ENCODE results near the gene CAMK1D. TPM values are rescaled to one million over a fixed set of nuclear protein-coding genes. Genes with fewer than 3 reads are reported as not detected.

CAMK1D gene
- polyA plus RNA-seq, 1 of the 3 experiments (the other 2 are of a cell fraction) = 4.1 TPM

DNA sequence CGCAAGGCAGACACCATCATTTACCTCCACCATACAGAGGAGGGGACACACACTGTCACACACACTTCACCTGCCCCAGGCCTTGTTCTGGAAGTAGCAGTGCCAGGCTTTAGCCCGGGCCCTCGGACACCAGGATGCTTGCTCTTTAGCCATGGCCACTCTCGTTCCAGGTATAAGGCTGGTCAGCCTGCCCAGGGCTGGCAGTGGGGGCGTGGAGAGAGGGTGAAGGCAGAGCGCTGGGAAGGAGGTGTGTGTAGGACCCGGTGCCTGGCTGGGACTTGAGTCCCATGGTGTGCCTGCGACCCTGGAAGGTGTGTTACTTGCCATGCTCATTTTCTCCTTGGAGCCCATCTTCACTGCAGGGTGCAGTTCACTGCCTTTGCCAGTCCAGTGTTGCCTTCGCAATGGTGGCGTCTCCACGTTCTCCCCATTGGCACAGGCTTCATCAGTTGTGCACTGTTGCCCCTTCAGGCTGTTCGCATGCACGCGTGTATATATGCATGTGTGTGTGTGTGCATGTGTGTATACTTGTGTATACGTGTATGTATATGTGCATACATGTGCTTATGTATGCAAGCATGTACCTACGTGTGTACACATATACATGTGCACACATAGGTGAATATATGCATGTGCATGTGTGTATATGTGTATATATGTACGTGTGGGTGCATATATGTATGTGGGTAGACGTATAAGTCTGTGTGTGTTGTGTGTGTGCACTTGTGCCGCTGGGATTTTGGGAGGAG, 153.4 kb downstream of the CAMK1D start:
- no peaks in the 10 kb centered on the region for H4K20me1 ChIP-seq (ENCODE audit: insufficient read depth)
- no peak for TF ChIP-seq YY1 (IDR thresholded peaks at IDR 0.05; ENCODE audit: low read depth)
- TF ChIP-seq, protein P1, sequence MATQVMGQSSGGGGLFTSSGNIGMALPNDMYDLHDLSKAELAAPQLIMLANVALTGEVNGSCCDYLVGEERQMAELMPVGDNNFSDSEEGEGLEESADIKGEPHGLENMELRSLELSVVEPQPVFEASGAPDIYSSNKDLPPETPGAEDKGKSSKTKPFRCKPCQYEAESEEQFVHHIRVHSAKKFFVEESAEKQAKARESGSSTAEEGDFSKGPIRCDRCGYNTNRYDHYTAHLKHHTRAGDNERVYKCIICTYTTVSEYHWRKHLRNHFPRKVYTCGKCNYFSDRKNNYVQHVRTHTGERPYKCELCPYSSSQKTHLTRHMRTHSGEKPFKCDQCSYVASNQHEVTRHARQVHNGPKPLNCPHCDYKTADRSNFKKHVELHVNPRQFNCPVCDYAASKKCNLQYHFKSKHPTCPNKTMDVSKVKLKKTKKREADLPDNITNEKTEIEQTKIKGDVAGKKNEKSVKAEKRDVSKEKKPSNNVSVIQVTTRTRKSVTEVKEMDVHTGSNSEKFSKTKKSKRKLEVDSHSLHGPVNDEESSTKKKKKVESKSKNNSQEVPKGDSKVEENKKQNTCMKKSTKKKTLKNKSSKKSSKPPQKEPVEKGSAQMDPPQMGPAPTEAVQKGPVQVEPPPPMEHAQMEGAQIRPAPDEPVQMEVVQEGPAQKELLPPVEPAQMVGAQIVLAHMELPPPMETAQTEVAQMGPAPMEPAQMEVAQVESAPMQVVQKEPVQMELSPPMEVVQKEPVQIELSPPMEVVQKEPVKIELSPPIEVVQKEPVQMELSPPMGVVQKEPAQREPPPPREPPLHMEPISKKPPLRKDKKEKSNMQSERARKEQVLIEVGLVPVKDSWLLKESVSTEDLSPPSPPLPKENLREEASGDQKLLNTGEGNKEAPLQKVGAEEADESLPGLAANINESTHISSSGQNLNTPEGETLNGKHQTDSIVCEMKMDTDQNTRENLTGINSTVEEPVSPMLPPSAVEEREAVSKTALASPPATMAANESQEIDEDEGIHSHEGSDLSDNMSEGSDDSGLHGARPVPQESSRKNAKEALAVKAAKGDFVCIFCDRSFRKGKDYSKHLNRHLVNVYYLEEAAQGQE (IDR thresholded peaks at IDR 0.05; ENCODE audit: low read depth, low read length) = no peak
- TF ChIP-seq ZBTB33 (IDR thresholded peaks at IDR 0.05; ENCODE audit: borderline replicate concordance, low read depth) = no peak
- TF ChIP-seq GATA2 (CRISPR knock-in tag; IDR thresholded peaks at IDR 0.05) = no peak
- no peak for TF ChIP-seq MEF2A (IDR thresholded peaks at IDR 0.05; ENCODE audit: borderline replicate concordance, low read depth)
- TF ChIP-seq SIN3A (IDR thresholded peaks at IDR 0.05; ENCODE audit: borderline replicate concordance, low read depth, low read length) = no peak
- no peak for TF ChIP-seq FOXJ3 (CRISPR knock-in tag; IDR thresholded peaks at IDR 0.05)
- no peak for TF ChIP-seq CHD2 (IDR thresholded peaks at IDR 0.05; ENCODE audit: low read length, partially characterized antibody)
- no peak for TF ChIP-seq FOXM1 (IDR thresholded peaks at IDR 0.05; ENCODE audit: low read depth)
- TF ChIP-seq SMC3 (IDR thresholded peaks at IDR 0.05; ENCODE audit: low read depth, low read length) = no peak
- no peak for TF ChIP-seq ELF1 (IDR thresholded peaks at IDR 0.05)
- no peak for TF ChIP-seq TEAD4 (IDR thresholded peaks at IDR 0.05; ENCODE audit: borderline replicate concordance, insufficient read depth)
- TF ChIP-seq RCOR1 (IDR thresholded peaks at IDR 0.05; ENCODE audit: low read length) = no peak
- no peak for TF ChIP-seq POLR2AphosphoS5 (IDR thresholded peaks at IDR 0.05; ENCODE audit: low read depth, low read length)
- TF ChIP-seq MAX (IDR thresholded peaks at IDR 0.05; ENCODE audit: low read depth) = no peak
- TF ChIP-seq, protein P2, sequence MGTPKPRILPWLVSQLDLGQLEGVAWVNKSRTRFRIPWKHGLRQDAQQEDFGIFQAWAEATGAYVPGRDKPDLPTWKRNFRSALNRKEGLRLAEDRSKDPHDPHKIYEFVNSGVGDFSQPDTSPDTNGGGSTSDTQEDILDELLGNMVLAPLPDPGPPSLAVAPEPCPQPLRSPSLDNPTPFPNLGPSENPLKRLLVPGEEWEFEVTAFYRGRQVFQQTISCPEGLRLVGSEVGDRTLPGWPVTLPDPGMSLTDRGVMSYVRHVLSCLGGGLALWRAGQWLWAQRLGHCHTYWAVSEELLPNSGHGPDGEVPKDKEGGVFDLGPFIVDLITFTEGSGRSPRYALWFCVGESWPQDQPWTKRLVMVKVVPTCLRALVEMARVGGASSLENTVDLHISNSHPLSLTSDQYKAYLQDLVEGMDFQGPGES (IDR thresholded peaks at IDR 0.05; ENCODE audit: low read depth, low read length) = no peak
- no peak for TF ChIP-seq JUND (IDR thresholded peaks at IDR 0.05)
- TF ChIP-seq RAD21 (IDR thresholded peaks at IDR 0.05; ENCODE audit: low read length) = no peak
- no peak for TF ChIP-seq FOSL2 (IDR thresholded peaks at IDR 0.05; ENCODE audit: borderline replicate concordance, low read depth)
- no peak for TF ChIP-seq RXRA (IDR thresholded peaks at IDR 0.05; ENCODE audit: borderline replicate concordance, low read depth)
- WGBS (ENCODE audit: low lambda C conversion rate) = 90% methylated on average over 15 of the region's 19 CpGs
- H3K79me2 ChIP-seq (ENCODE audit: insufficient read depth) = no peaks in the 10 kb centered on the region
- ChIA-PET CTCF (no interaction called here), POLR2A (no interaction called here)
- H3K36me3 ChIP-seq (replicated peaks in 1 of 2; ENCODE audit: control insufficient read depth in 1 of 2, insufficient read depth in 2 of 2, low read length in 1 of 2) = no peaks in the 10 kb centered on the region
- no peaks in the 10 kb centered on the region for H3K9me3 ChIP-seq
- H3F3A ChIP-seq (replicated peaks; ENCODE audit: insufficient read depth) = no peaks in the 10 kb centered on the region
- no peak overlapping the region for H3K9ac ChIP-seq
- H3K4me3 ChIP-seq (ENCODE audit: low read depth in 2 of 2, low read length in 1 of 2) = no peak overlapping the region
- H2AFZ ChIP-seq (ENCODE audit: low read depth) = no peak overlapping the region
- no peaks in the 10 kb centered on the region for H3K9me2 ChIP-seq
- no peak for DNase-seq
- H3K4me1 ChIP-seq (ENCODE audit: control insufficient read depth in 1 of 2, insufficient read depth in 2 of 2, low read depth in 1 of 2, low read length in 1 of 2) = peaks cover 5 to 13% of the 10 kb centered on the region in 2 experiments; a peak in 2 of 4 replicates
- no peak overlapping the region for H3K27ac ChIP-seq (ENCODE audit: low read depth in 2 of 2, low read length in 1 of 2)
- H3K27me3 ChIP-seq (ENCODE audit: insufficient read depth) = no peaks in the 10 kb centered on the region
- no peak overlapping the region for H3K4me2 ChIP-seq

All from SK-N-SH (cell line).